HepG2 (cell line): ENCODE data around the gene RTN3. TPM values are rescaled to one million over a fixed set of nuclear protein-coding genes. Genes with fewer than 3 reads are reported as not detected.

ENCODE experiments used
- ATF7-NPFF ChIP-seq: sonication (generic); formaldehyde crosslinking; IDR thresholded peaks from 2 replicates; pipeline ENCODE4 v1.8.1; 2023; ENCODE audit warnings: mild to moderate bottlenecking, low read depth, missing genetic modification reagents, moderate library complexity
- DRAP1 ChIP-seq: IDR thresholded peaks from 2 replicates; pipeline ENCODE4 v1.6.1; 2016; ENCODE audit warnings: missing genetic modification reagents, missing compliant biosample characterization
- ELF3 ChIP-seq: IDR thresholded peaks from 2 replicates; pipeline ENCODE4 v1.6.1; 2016; ENCODE audit warnings: missing genetic modification reagents, missing compliant biosample characterization
- KLF12 ChIP-seq: sonication (generic); formaldehyde crosslinking; IDR thresholded peaks from 2 replicates; pipeline ENCODE4 v1.4.0; 2020; ENCODE audit warnings: missing genetic modification reagents, borderline replicate concordance
- SALL1 ChIP-seq: sonication (generic); formaldehyde crosslinking; IDR thresholded peaks from 2 replicates; pipeline ENCODE4 v1.8.0; 2022; ENCODE audit warnings: mild to moderate bottlenecking, missing genetic modification reagents
- TERF1 ChIP-seq: sonication (generic); formaldehyde crosslinking; IDR thresholded peaks from 2 replicates; pipeline ENCODE4 v1.8.0; 2022; ENCODE audit warnings: mild to moderate bottlenecking, missing genetic modification reagents, moderate library complexity
- TRIM22 ChIP-seq: fragments of 450-650 bp; IDR thresholded peaks from 2 replicates; pipeline ENCODE4 v1.6.1; 2017
- ZFYVE20 ChIP-seq: sonication (generic); formaldehyde crosslinking; IDR thresholded peaks from 2 replicates; pipeline ENCODE4 v1.8.0; 2023; ENCODE audit warnings: low read depth, mild to moderate bottlenecking, moderate library complexity, missing genetic modification reagents, borderline replicate concordance
- ZNF251 ChIP-seq: sonication (generic); formaldehyde crosslinking; IDR thresholded peaks from 2 replicates; pipeline ENCODE4 v1.9.0; 2021; ENCODE audit warnings: mild to moderate bottlenecking, missing genetic modification reagents
- ZNF547 ChIP-seq: sonication (generic); formaldehyde crosslinking; IDR thresholded peaks from 2 replicates; pipeline ENCODE4 v1.5.1; 2020; ENCODE audit warnings: mild to moderate bottlenecking, missing genetic modification reagents
- ZNF569 ChIP-seq: sonication (generic); formaldehyde crosslinking; IDR thresholded peaks from 2 replicates; pipeline ENCODE4 v1.5.0; 2020; ENCODE audit warnings: mild to moderate bottlenecking, missing genetic modification reagents, moderate library complexity, borderline replicate concordance
- ZNF740 ChIP-seq: sonication (generic); formaldehyde crosslinking; IDR thresholded peaks from 2 replicates; pipeline ENCODE4 v1.4.0; 2020; ENCODE audit warnings: missing genetic modification reagents
- polyA plus RNA-seq, 8 experiments: library from polyadenylated mRNA; depleted of rRNA in 3 of 8; stranded (reverse) in 7 of 8; unstranded in 1 of 8; fragments of >200 nt; fragmentation: Illumina TruSeq in 4 of 8; extraction: Trizol in 4 of 8; gene quantifications; 2 replicates each; pipeline versions ENCODE4 v1.2.1 to v1.2.3, GENCODE V29; 2011 to 2016; ENCODE audit warnings: low read depth in 4 of 8, missing spikeins in 1 of 8, mixed read lengths in 1 of 8; ENCODE audit not compliant: insufficient read depth in 1 of 8
- total RNA-seq, 5 experiments: library from RNA; depleted of rRNA; stranded (reverse); fragments of >200 nt; fragmentation: Illumina TruSeq; extraction: Trizol; gene quantifications; 2 replicates each; pipeline ENCODE4 v1.2.3, GENCODE V29; 2016; ENCODE audit warnings: low read depth in 1 of 5

The RTN3 gene
- total and polyA plus RNA-seq, 2 of the 13 experiments (the other 11 are each of a cell fraction or from before 2014, with no cell fraction given): 32.2 to 41.1 TPM

GRCh38 chr11:63769714-63770455, 88.6 kb downstream of the RTN3 start (continued):
- TF ChIP-seq ZNF740 (CRISPR knock-in tag) (no peak), KLF12 (CRISPR knock-in tag) (no peak), TERF1 (CRISPR knock-in tag) (no peak), DRAP1 (no peak), ZNF547 (no peak), ATF7-NPFF (no peak), ZFYVE20 (CRISPR knock-in tag) (0 out of 2 replicates have a peak, but pooled peaks have one; percentile 36), SALL1 (CRISPR knock-in tag) (no peak), ZNF569 (CRISPR knock-in tag) (no peak), ZNF251 (no peak), ELF3 (CRISPR knock-in tag) (no peak), TRIM22 (no peak)
